ENCODE data around the gene OR51B2. TPM values are rescaled to one million over a fixed set of nuclear protein-coding genes. Genes with fewer than 3 reads are reported as not detected.

Gene OR51B2, protein sequence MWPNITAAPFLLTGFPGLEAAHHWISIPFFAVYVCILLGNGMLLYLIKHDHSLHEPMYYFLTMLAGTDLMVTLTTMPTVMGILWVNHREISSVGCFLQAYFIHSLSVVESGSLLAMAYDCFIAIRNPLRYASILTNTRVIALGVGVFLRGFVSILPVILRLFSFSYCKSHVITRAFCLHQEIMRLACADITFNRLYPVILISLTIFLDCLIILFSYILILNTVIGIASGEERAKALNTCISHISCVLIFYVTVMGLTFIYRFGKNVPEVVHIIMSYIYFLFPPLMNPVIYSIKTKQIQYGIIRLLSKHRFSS
- total RNA-seq (2022; extraction: Qiagen RNA extraction; ENCODE audit: low read depth): not detected in 5 replicates

DNA sequence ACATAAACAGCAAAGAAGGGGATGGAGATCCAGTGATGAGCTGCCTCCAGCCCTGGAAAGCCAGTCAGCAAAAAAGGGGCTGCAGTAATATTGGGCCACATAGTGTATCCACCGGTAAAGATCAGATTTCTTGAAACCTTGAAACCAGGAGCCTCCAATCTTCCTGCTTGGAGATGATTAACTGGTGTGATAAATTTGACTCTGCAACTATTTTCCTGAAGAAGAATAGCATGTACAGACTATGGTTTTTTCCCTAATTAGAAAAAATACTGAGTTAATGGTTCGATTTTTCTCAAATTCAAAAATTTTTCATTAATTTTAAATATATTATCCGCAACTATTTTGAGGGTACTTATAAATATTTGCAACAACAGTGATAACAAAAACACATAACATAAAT lies at the start of gene OR51B2:
Gene OR51B2, minus strand, starts transcription at position 101 of the 400 bp plus-strand sequence. Its CDS starts 0 bp downstream, at position 101.

DNA sequence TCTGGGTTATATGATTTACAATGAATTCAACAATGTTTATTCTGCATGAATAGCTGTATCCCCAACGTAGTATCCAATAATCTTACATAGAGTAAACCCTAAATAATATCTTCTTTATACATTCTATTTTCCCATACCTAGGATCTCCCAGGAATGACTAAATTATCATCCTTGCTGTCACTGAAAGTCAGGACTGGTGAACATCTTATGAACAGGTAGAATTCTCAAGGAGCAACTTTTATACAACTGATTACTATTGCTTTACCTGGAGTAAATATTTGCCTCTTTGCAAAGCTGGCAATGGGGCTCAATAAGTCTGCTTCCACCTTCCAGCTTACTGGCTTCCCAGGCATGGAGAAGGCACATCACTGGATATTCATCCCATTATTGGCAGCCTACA lies 27.1 kb upstream of the OR51B2 start, which contains the start of gene OR51B6:
Gene OR51B6, plus strand, starts transcription at position 301 of the 400 bp plus-strand sequence. Its CDS starts 0 bp downstream, at position 301.

DNA sequence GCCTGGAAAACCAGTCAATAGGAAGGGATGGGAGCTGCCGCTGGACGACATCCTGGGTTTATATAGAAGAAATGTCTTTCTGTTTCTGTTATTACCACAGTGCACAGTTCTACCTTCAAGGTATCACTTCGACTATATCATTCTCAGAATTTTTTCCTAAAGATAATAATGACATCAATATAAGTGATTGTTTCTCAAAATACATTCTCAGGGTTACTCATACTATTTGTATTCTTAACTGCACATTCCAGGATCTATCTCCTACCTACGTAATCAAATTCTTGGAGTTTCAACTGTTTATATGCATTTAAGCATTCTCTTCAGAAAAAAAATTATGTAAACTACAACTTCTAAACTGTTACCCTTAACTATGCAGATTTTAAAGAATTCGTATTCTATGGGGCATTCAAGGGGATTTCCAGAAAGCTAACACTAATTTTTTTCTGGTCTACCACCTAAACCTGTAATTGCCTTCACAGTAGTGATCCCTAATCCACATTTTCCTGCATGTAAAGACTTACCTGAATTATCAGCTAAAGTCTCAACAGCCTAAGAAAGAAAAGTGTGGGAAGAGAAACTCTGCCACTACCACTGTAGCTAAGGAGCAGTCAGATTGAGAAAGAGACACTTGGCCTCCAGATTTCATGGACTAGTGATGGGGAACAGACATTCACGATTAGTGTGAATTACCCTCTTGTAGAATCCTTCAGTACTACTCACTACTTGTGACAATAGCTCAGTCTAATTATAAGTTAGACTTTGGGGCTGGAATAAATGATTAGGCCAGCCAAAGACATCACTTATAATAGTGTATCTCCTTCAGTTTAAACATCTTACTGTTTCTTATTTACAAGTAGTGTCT lies 19.6 kb upstream of the OR51B2 start, which contains the start of gene OR51B5:
Gene OR51B5, minus strand, starts transcription at position 51 of the 862 bp plus-strand sequence. Its CDS starts 0 bp downstream, at position 51.

DNA sequence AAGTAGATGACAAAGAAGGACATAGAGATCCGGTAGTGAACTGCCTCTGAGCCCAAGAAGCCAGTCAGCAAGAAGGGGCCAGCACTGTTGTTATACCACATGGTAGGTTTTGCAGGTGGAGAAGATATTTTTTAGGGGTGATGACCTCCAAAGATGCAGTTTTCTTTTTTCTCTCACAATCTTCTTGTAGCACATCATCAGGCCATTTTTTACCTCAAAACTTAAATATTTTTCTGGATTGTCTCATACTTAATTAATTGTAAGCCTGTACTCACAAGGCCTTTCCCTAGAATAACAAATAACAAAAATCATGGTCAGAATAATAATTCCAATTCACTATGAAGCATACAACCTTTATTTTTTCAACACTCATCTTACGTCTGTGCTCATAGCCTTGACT lies 22.3 kb downstream of the OR51B2 start, which contains the start of gene OR51B4:
Gene OR51B4, minus strand, starts transcription at position 101 of the 400 bp plus-strand sequence. Its CDS starts 0 bp downstream, at position 101.

Other genes with a start within 250 kb of the OR51B2 start
- gene OR52A5, start 185.9 kb downstream of the OR51B2 start, total RNA-seq (2022; extraction: Qiagen RNA extraction; ENCODE audit: low read depth): not detected in 5 replicates
- gene OR52A1, start 169.5 kb downstream of the OR51B2 start, total RNA-seq (2022; extraction: Qiagen RNA extraction; ENCODE audit: low read depth): not detected in 5 replicates
- gene OR51V1, start 123.6 kb downstream of the OR51B2 start, total RNA-seq (2022; extraction: Qiagen RNA extraction; ENCODE audit: low read depth): not detected in 5 replicates
- not detected in 5 replicates for gene HBB, start 97.2 kb downstream of the OR51B2 start, total RNA-seq (2022; extraction: Qiagen RNA extraction; ENCODE audit: low read depth)
- gene HBD, start 89.8 kb downstream of the OR51B2 start, total RNA-seq (2022; extraction: Qiagen RNA extraction; ENCODE audit: low read depth): not detected in 5 replicates
- not detected in 5 replicates for gene HBG1, start 74.4 kb downstream of the OR51B2 start, total RNA-seq (2022; extraction: Qiagen RNA extraction; ENCODE audit: low read depth)
- not detected in 5 replicates for gene HBG2, start 69.5 kb downstream of the OR51B2 start, total RNA-seq (2022; extraction: Qiagen RNA extraction; ENCODE audit: low read depth)
- not detected in 5 replicates for gene HBE1, start 54.4 kb downstream of the OR51B2 start, total RNA-seq (2022; extraction: Qiagen RNA extraction; ENCODE audit: low read depth)
- not detected in 5 replicates for gene OR51B4, start 22.4 kb downstream of the OR51B2 start, total RNA-seq (2022; extraction: Qiagen RNA extraction; ENCODE audit: low read depth)
- not detected in 5 replicates for gene OR51B5, start 19.2 kb upstream of the OR51B2 start, total RNA-seq (2022; extraction: Qiagen RNA extraction; ENCODE audit: low read depth)
- not detected in 5 replicates for gene OR51B6, start 27.2 kb upstream of the OR51B2 start, total RNA-seq (2022; extraction: Qiagen RNA extraction; ENCODE audit: low read depth)
- gene OR51M1, start 59.5 kb upstream of the OR51B2 start, total RNA-seq (2022; extraction: Qiagen RNA extraction; ENCODE audit: low read depth): not detected in 5 replicates
- gene OR51Q1, start 97.8 kb upstream of the OR51B2 start, total RNA-seq (2022; extraction: Qiagen RNA extraction; ENCODE audit: low read depth): not detected in 5 replicates
- not detected in 5 replicates for gene OR51I1, start 117.2 kb upstream of the OR51B2 start, total RNA-seq (2022; extraction: Qiagen RNA extraction; ENCODE audit: low read depth)
- gene OR51I2, start 125.0 kb upstream of the OR51B2 start, total RNA-seq (2022; extraction: Qiagen RNA extraction; ENCODE audit: low read depth): not detected in 5 replicates
- gene OR52D1, start 164.4 kb upstream of the OR51B2 start, total RNA-seq (2022; extraction: Qiagen RNA extraction; ENCODE audit: low read depth): not detected in 5 replicates
- gene UBQLN3, start 185.7 kb upstream of the OR51B2 start, total RNA-seq (2022; extraction: Qiagen RNA extraction; ENCODE audit: low read depth): not detected in 5 replicates
- 0.03 TPM in 2 of 5 replicates, not detected in the others for gene UBQLNL, start 192.4 kb upstream of the OR51B2 start, total RNA-seq (2022; extraction: Qiagen RNA extraction; ENCODE audit: low read depth)
- gene OR52H1, start 224.2 kb upstream of the OR51B2 start, total RNA-seq (2022; extraction: Qiagen RNA extraction; ENCODE audit: low read depth): not detected in 5 replicates